GM19043 (cell line): ENCODE data around the gene PACS2.
"Not testable (repeated sequence)": the region's sequence is repeated elsewhere in the genome, so short reads cannot be mapped to it uniquely, and the experiment has no call there.

ENCODE experiments used
- ATAC-seq: cut with Tn5 transposase; IDR thresholded peaks from one replicate; pipeline ENCODE4 v1.9.1; 2021; ENCODE audit warnings: low read depth; ENCODE audit not compliant: unreplicated experiment

PACS2 gene

GRCh38 chr14:105287249-105288102 lies 27.1 kb upstream of the PACS2 start:
- no peak for ATAC-seq

- not testable (repeated sequence) for ATAC-seq
Measured at GRCh38 chr14:105288936-105289335, 25.6 kb upstream of the PACS2 start.

DNA sequence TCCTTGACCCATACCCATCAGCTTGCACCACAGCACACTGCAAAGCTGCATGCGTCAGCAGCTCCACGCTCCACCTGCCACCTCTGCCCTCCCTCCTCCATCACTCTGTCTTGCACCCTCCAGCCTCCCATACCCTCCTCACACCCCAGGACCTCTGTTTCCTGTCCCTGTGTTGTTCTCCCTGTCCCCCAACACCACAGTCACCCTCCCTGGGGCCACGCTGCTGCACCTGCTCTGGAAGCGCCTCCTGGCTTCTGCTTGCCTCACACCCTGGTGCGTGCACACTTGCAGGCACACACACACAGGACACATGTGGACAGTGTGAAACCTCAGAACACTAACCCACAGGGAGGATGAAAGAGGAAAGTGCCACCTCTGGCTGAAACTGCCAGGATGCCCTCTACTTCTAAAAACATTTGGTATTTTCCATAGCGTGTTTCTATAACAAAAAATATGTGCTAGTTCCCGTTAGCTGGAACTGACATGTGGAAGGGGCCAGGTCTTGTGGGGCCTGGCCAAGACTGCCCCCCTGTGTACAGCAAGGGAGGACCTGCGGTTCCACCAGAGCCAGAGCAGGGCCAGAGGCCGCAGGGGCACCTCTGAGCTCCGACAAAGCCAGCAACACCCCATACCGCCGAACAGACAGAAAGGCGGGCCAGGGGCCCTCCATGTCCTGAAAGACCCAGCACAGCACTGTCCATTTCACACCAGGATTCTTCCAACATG lies 23.8 kb upstream of the PACS2 start:
- ATAC-seq: no peak

DNA sequence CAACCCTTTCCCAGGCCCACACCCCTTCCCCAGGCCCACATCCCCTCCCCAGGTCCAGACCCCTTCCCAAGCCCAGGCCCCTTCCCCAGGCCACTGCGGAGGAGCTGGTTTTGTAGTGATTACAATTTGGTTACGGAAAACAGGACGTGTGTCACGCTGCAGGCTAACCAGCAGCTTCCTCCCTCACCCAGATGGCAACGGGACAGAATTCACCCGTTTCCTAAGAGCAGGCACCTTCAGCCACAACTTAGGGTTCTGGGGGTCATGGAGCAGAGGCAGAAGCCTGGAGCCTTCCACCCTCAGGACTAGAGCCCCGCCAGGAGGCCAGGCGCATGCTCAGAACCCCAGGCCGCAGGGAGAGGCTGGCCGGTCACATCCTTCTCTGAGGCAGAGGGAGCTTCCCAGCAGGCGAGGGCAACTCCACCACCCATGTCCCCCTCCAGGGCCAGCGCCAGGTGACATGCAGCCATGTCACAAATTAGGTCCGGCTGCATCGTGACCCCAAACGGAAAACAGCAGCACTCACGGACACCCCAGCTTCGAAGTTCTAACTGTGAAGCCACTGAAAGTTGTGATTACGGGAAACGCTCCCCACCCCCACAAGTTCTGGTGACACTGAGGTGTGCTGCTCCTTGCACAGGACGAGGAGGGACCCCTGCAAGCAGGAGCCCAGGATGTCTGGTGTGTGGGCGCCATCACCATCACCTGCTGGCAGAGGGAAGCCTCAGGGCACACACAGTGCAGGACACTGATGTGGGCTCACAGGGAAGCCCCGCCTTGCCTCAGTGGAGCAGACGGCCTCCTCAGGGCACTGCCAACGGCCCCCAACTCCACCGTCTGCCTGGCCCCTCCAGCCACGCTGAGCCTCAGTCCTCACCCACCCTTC lies 21.5 kb upstream of the PACS2 start:
- no peak for ATAC-seq

DNA sequence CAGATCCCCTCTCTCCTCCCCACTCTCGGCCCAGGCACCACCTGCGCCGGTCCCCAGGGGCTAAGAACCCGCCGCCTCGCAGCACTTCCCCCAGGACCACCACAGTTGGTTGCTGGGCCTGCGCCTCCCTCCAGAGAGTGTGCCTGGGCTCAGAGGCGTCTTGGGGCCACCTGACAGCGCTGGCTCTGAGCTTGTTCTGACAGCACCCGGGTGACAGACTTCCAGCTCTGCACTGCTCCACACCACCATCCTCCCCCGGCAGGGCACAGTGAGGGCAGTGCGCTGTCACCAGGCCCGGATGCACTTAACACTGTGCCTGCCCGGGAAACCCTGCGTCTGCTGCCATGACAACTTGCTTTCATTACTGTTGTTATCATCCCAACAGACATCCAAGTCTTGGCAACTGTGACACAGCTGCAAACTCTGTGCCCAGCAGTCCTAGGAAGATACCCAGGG lies 20.4 kb upstream of the PACS2 start:
- no peak for ATAC-seq

GRCh38 chr14:105297311-105297710 lies 17.2 kb upstream of the PACS2 start:
- not testable (repeated sequence) for ATAC-seq

DNA sequence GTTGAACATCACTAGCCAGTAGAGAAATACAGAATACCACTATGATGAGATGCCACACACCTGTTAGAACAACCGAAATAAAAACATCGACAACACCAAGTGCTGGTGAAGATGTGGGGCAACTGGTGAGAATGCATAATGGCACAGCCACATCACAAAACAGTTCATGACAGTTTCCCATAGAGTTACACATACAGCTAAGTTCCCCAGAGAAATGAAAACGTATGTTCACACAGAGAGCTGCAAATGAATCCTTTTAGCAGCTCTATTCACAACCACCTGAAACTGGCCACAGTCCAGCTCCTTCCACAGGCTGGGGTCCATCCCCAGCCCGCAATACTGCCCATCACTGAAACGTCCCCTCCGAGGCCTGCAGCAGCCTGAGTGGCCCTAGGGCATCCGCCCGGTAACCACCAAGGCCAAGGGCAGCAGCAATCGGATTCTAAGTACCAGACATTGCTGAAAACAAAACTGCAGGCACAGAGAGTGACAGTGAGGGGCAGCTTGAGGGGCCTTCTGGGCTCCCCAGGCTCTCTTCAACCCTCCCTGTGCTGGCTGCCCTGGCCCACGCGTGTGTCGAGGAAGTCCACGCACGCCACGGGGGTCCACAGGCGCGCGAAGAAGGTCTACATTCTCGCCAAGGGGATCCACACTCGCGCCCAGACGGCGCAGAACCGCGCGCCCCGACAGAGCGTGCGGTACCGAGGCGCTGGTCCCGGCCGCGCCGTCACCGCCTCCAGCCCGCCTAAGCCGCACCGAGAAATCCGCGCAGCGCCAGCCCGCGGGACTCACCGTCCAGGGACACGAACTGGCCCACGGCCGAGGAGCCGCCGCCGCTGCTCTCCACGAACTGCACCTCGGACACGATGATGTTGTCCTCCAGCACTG lies 14.7 kb upstream of the PACS2 start:
- ATAC-seq: no peak

- peak; percentile 91 for ATAC-seq
Measured at GRCh38 chr14:105300542-105301102, 13.9 kb upstream of the PACS2 start, which contains the start of gene BRF1. Gene BRF1, minus strand, starts transcription at chr14:105301001. Its CDS starts 372 bp downstream, at chr14:105300629.

- ATAC-seq: peak; percentile 46
Measured at GRCh38 chr14:105301103-105301914, 13.2 kb upstream of the PACS2 start.

DNA sequence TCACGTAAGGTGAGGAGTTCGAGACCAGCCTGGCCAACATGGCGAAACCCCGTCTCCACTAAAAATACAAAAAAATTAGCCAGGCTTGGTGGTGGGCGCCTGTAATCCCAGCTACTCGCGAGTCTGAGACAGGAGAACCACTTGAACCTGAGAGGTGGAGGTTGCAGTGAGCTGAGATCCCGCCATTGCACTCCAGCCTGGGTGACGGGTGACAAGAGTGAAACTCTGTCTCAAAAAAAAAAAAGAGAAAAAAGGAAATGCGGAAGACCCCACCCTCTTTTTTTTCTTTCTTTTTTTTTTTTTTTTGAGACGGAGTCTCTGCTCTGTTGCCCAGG lies 12.7 kb upstream of the PACS2 start:
- ATAC-seq: not testable (repeated sequence)

DNA sequence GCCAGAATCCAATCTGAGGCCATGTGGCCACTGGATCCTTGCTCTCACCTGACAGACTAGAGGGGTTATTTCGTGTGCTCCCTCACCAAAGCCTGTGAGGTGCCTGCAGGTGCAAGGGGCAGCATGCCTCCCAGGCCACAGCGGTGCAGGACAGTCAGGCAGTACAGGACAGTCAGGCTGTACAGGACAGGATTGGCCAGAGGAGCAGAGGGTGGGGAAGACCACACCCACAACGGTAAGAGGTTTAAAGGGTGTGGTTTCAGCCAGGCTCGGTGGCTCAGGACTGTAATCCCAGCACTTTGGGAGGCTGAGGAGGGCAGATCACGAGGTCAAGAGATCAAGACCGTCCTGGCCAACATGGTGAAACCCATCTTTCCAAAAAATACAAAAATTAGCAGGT lies 10.6 kb upstream of the PACS2 start:
- no peak for ATAC-seq

DNA sequence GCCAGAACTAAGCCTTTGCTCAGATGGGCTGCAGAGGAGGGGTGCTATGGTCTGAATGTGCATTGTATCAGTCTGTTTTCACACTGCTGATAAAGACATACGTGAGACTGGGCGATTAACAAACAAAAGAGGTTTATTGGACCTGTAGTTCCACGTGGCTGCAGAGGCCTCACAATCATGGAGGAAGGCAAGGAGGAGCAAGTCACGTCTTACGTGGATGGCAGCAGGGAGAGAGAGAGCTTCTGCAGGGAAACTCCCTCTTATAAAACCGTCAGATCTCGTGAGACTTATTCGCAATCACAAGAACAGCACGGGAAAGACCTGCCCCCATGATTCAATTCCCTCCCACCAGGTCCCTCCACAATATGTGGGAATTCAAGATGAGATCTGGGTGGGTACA lies 10.0 kb upstream of the PACS2 start:
- ATAC-seq: no peak

- no peak for ATAC-seq
Measured at GRCh38 chr14:105305345-105305744, 9.2 kb upstream of the PACS2 start.

- ATAC-seq: no peak
Measured at GRCh38 chr14:105305791-105306190, 8.8 kb upstream of the PACS2 start.

DNA sequence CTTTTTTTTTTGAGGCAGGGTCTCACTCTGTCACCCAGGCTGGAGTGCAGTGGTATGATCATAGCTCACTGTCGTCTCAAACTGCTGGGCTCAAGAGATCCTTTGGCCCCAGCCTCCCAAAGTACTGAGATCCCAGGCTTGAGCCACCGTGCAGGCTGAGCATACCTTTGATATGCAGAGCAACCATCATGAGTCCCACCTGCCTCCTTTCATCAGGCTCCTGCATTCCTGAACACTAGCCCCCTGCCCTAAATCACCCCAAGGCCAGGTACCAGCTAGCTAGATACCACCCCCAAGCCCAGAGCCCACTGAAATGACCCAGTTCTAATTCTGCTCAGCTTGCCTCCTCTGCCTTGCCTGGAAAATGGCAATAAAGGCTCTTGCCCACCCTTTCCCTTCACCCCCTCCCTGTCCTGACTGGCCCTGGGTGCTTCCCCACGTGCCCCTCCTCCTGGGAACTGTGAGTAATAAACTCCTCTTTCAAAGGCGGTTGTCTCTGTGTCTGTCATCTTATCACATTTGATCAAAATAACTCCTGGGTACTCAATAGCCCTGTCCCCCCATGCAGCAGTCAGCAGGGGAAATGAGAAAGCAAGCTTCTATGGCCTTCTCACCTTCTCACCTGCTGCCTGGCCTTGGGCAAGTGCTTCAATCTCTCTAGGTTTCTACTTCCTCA lies 7.4 kb upstream of the PACS2 start:
- no peak for ATAC-seq

DNA sequence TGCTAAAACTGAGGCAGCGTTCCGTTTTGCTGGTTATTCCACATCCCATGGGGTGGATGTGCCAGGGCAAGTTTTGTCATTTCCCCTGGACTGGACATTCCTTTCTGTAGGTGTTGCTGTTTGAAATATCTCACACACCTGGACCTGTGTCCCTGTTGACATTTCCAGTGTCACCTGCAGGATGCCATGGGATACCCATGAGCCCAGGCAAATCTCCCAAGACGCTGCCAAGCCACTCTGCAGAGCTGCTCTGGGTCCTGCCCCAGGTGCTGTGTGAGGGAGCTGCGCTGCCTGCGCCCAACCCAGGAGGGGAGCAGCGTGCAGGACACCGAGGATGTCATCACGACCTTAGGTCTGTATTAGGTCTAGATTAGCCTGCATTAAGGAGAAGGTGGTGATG lies 5.2 kb upstream of the PACS2 start:
- ATAC-seq: no peak

DNA sequence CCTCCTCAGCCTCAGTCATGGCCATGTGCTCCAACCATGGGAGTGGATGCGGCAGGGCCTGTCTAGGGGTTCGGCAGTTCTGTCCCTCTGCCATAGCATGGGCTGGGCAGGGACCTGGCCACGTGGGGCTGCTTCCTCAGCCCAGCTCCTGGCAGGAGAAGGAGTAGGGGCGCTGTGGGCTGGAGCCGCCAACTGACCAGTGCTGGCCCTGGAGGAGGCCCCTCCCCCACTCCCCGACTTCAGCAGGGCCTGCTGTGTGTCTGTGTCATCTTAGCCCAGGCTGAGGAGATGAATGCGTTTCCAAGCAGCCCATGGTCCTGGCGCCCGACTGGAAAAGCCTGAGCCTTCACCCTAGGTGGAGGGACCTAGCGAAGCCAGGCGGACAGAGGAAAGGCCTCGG lies 2.7 kb upstream of the PACS2 start:
- ATAC-seq: no peak

- no peak for ATAC-seq
Measured at GRCh38 chr14:105312973-105313372, 1.6 kb upstream of the PACS2 start.
